ENCODE data around the gene SCAP.
"Not testable (repeated sequence)": the region's sequence is repeated elsewhere in the genome, so short reads cannot be mapped to it uniquely, and the experiment has no call there.

Gene SCAP

GRCh38 chr3:47476644-47477199, 981 bp upstream of the SCAP start:
- DNase-seq = no peak
- Histone ChIP-seq H3K4me3 (ENCODE audit: low read depth, low read length) (no peak overlapping the region), H3K4me1 (no peaks in the 10 kb centered on the region), H3K36me3 (no peaks in the 10 kb centered on the region), H3K9me3 (no peaks in the 10 kb centered on the region), H3K27me3 (no peaks in the 10 kb centered on the region)
- TF ChIP-seq CTCF (IDR thresholded peaks at IDR 0.05; ENCODE audit: low read depth, low read length) = no peak

DNA sequence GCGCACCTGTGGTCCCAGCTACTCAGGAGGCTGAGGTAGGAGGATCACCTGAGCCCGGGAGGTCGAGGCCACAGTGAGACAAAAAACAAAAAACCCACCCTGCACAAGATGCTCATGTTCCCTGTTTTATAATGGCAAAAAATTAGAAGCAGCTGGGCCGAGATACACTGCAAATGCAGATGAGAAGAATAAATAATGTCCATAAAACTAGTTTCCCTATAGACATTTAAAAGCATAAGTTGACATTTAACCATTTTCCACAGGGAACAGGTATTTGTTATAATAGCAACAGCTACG, 537 bp upstream of the SCAP start:
- H3K9me3 ChIP-seq = no peaks in the 10 kb centered on the region

GRCh38 chr3:47475029-47475569, 642 bp downstream of the SCAP start:
- no peaks in the 10 kb centered on the region for H3K27me3 ChIP-seq
- H3K4me3 ChIP-seq (ENCODE audit: low read depth, low read length) = peak overlapping the region; percentile 84
- no peaks in the 10 kb centered on the region for H3K4me1 ChIP-seq
- no peaks in the 10 kb centered on the region for H3K36me3 ChIP-seq
- no peak for DNase-seq
- TF ChIP-seq CTCF (IDR thresholded peaks at IDR 0.05; ENCODE audit: low read depth, low read length) = no peak
- no peaks in the 10 kb centered on the region for H3K9me3 ChIP-seq

More for the DNA sequence above, 537 bp upstream of the SCAP start:
- Histone ChIP-seq H3K36me3 (no peaks in the 10 kb centered on the region), H3K4me3 (ENCODE audit: low read depth, low read length) (peak overlapping the region; percentile 84), H3K4me1 (no peaks in the 10 kb centered on the region), H3K27me3 (no peaks in the 10 kb centered on the region)
- DNase-seq = no peak
- TF ChIP-seq CTCF (IDR thresholded peaks at IDR 0.05; ENCODE audit: low read depth, low read length) = no peak

GRCh38 chr3:47473391-47473790, 2.4 kb downstream of the SCAP start:
- H3K27me3 ChIP-seq = no peaks in the 10 kb centered on the region
- H3K9me3 ChIP-seq = no peaks in the 10 kb centered on the region
- H3K36me3 ChIP-seq = no peaks in the 10 kb centered on the region
- H3K4me3 ChIP-seq (ENCODE audit: low read depth, low read length) = no peak overlapping the region
- TF ChIP-seq CTCF (IDR thresholded peaks at IDR 0.05; ENCODE audit: low read depth, low read length) = no peak
- DNase-seq = no peak
- no peaks in the 10 kb centered on the region for H3K4me1 ChIP-seq

DNA sequence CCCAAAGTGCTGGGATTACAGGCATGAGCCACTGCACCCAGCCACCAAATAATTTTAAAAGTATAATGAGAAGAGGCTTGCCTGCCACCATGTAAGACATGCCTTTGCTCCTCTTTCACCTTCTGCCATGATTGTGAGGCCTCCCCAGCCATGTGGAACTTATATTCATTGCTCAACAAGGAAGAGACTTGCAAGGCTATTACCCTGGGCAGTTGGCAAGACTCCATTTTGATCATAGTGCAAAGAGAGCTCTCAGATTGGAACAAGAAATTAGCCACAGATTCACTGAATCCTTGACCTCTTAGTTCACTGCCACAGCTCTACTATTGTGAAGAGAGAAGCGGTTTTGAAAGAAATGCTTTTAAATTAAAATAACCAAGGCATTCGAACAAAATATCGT, 6.1 kb downstream of the SCAP start:
- no peaks in the 10 kb centered on the region for H3K27me3 ChIP-seq
- H3K4me3 ChIP-seq (ENCODE audit: low read depth, low read length) = no peak overlapping the region
- DNase-seq = no peak
- no peaks in the 10 kb centered on the region for H3K9me3 ChIP-seq
- no peak for TF ChIP-seq CTCF (IDR thresholded peaks at IDR 0.05; ENCODE audit: low read depth, low read length)
- no peaks in the 10 kb centered on the region for H3K4me1 ChIP-seq
- H3K36me3 ChIP-seq = no peaks in the 10 kb centered on the region

DNA sequence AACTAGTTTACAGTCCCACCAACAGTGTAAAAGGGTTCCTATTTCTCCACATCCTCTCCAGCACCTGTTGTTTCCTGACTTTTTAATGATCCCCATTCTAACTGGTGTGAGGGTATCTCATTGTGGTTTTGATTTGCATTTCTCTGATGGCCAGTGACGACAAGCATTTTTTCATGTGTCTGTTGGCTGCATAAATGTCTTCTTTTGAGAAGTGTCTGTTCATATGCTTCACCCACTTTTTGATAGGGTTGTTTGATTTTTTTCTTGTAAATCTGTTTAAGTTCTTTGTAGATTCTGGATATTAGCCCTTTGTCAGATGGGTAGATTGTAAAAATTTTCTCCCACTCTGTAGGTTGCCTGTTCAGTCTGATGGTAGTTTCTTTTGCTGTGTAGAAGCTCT, 7.4 kb downstream of the SCAP start:
- DNase-seq, H3K4me1 ChIP-seq: not testable (repeated sequence)

GRCh38 chr3:47464588-47464987, 11.2 kb downstream of the SCAP start:
- no peaks in the 10 kb centered on the region for H3K4me1 ChIP-seq
- no peak overlapping the region for H3K4me3 ChIP-seq (ENCODE audit: low read depth, low read length)
- H3K36me3 ChIP-seq = no peaks in the 10 kb centered on the region
- no peaks in the 10 kb centered on the region for H3K27me3 ChIP-seq
- no peak for TF ChIP-seq CTCF (IDR thresholded peaks at IDR 0.05; ENCODE audit: low read depth, low read length)
- no peak for DNase-seq
- no peaks in the 10 kb centered on the region for H3K9me3 ChIP-seq

More for the DNA sequence above, 7.4 kb downstream of the SCAP start:
- H3K36me3 ChIP-seq; H3K4me3 ChIP-seq (ENCODE audit: low read depth, low read length); H3K9me3 ChIP-seq; H3K27me3 ChIP-seq: not testable (repeated sequence)

DNA sequence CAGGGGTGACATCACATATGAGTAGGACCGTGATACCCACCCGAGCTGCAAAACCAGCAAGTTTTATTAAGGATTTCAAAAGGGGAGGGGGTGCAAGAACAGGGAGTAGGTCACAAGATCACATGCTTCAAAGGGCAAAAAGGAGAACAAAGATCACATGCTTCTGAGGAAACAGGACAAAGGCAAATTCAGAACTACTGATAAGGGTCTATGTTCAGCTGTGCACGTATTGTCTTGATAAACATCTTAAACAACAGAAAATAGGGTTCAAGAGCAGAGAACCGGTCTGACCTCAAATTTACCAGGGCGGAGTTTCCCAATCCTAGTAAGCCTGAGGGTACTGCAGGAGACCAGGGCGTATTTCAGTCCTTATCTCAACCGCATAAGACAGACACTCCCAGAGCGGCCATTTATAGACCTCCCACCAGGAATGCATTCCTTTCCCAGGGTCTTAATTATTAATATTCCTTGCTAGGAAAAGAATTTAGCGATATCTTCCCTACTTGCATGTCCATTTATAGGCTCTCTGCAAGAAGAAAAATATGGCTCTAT, 16.1 kb downstream of the SCAP start:
- H3K36me3 ChIP-seq; DNase-seq; H3K27me3 ChIP-seq; H3K4me1 ChIP-seq; H3K9me3 ChIP-seq; H3K4me3 ChIP-seq (ENCODE audit: low read depth, low read length): not testable (repeated sequence)

All from BE2C (cell line).